HG03175 (cell line): ENCODE measurements around the gene TTF2.
A peak's percentile ranks its signal among the peaks of the same experiment; 100 is the strongest.

Experiments
- ATAC-seq: cut with Tn5 transposase; IDR thresholded peaks from one replicate; pipeline ENCODE4 v1.9.1; 2021; ENCODE audit warnings: mild to moderate bottlenecking, moderate library complexity; ENCODE audit not compliant: unreplicated experiment

TTF2 gene

GRCh38 chr1:117045644-117046043 lies 14.5 kb upstream of the TTF2 start:
- no peak for ATAC-seq

GRCh38 chr1:117046781-117047180 lies 13.3 kb upstream of the TTF2 start:
- no peak for ATAC-seq

GRCh38 chr1:117047271-117047670 lies 12.9 kb upstream of the TTF2 start:
- no peak for ATAC-seq

- ATAC-seq, result no peak
Observed at GRCh38 chr1:117049857-117050256, 10.3 kb upstream of the TTF2 start.

- ATAC-seq, result peak; percentile 89
Observed at GRCh38 chr1:117051224-117052064, 8.7 kb upstream of the TTF2 start.

DNA sequence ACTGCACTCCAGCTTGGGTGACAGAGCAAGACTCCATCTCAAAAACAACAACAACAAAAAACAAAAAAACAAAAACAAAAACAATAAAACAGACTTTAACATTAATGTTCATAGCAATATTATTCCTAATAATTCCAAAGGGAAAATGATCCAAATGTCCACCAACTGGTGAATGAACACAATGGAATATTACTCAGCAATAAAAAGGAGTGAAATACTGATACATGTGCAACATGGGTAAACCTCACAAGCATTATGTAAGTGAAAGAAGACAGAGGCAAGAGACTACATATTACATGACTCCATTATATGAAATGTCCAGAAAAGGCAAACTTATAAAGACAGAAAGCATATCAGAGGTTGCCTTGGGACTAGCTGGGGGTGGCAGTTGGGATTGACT lies 6.1 kb upstream of the TTF2 start:
- ATAC-seq, result no peak

- ATAC-seq, result no peak
Observed at GRCh38 chr1:117058810-117059209, 1.3 kb upstream of the TTF2 start.

DNA sequence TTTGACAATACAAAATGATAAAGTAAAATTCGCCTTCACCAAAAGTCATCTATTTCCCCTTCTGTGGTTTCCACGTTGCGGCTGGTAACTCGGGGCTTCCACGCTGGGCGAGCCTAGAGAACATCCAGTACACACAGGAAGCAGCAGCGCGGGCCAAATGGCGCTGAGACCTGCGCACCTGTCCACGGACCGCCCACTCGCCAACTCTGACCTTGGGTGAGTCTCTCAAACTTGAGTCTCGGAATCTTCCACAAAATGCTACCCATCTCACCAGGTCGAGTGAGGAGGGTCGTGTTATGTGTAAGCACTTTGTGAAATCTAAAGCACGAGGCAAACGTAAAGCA lies 820 bp upstream of the TTF2 start:
- ATAC-seq, result peak; percentile 32

DNA sequence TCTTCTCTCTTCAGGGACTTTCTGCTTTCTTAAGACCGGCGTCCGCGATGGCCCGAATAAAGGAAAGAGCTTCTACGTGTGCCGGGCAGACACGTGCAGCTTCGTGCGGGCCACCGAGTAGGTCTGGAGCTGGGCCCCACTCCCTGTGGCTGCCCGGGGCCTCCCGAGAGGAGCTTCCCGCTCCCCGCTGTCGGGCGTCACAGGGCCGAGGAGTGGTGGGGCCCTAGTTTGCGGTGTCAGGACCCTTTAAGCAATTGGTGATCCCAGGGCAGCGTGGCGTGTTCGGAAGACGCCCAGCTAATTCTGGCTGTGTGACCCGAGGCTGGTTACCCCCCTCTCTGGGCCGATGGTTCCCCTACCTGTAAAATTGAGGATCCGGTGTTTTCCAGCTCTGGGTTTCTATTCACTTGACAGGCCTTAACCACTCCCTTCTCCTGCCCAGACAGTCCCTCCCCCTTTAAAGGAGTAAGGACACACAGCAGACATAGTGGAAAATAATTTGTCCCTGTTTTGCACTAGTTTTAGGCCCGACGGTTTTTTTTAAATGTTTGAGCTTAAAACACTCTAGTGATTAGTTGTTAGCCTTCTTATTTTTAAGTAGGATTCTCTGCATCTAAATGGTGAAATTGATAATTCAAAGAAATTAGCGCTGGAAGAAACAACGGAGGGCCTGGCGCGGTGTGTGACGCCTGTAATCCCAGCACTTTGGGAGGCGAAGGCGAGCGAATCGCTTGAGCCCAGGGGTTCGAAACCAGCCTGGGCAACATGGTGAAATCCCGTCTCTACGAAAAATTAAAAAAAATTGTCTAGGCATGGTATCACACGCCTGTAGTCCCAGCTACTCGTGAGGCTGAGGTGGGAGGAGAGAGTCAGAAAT lies 553 bp downstream of the TTF2 start:
- ATAC-seq, result peak; percentile 11

DNA sequence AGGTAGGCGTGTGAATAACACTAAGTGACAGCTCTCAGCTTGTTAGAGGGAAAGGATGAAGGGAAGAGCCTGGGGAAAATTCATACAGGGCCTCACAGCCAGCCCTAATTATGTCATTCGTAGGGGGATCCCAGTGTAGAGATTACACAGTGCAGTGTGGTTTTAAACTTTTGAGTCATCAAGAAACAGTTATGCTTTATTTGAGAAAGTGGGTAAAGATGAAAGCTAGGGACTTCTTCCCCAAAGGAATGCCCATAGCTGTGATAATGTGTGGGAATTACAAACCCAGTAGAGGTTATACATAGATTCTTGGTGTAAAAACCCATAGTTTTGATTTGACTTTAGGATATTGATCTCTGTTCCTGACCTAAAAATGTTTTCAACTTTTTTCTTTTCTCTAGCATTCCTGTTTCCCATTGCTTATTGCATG lies 1.9 kb downstream of the TTF2 start:
- ATAC-seq, result no peak

DNA sequence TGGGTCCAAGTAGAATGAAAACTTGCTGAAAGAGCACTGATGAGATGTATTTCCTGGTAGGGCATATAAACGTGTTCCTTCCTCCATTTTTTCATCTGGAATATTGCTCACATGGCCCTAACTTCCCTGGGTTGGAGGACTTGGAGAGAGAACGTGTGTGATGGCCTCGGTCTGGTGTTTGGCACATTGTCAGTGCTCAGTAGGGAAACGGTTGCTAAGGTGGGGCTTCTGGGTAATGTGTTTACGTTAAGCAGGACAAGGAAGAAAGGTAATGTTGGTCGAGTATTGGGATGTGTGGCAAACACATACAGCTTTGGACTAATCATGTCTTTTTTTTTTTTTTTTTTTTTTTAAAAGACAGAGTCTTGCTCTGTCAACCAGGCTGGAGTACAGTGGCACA lies 6.2 kb downstream of the TTF2 start:
- ATAC-seq, result no peak

DNA sequence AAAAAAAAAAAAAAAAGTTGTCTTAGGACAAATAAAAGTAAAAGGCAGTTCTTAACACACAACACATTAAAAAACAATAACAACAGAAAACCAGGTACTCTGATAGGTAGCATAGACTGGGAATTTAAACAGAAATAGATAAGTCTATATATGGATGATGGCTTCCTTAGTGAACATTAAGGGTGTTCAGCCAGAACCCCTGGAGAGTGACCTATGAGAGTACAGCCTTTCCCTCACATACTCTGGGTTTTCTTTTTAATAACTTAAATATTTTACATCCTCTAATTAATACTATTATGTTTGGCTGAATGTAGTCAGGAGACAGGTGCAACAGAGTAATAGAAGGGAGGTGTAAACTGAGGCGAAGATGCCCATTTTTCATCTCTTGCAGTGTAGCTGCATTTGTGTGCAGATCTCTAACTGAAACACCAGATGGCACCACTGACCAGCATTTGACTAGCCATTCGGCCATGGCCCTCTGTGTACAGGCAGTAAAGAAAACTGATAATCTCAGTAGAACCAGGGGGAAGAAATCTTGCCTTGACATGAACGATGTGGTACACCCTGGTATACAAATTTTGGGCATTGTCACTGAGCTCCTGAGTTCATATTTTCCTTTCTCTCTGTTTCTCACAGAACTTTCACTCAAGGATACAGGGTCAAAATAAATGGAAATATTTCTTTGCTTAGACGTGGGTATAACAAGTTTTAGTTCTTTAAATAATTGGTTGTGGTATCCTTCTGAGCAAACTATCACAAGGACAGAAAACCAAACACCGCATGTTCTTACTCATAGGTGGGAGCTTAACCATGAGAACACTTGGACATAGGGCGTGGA lies 7.6 kb downstream of the TTF2 start:
- ATAC-seq, result peak; percentile 77

DNA sequence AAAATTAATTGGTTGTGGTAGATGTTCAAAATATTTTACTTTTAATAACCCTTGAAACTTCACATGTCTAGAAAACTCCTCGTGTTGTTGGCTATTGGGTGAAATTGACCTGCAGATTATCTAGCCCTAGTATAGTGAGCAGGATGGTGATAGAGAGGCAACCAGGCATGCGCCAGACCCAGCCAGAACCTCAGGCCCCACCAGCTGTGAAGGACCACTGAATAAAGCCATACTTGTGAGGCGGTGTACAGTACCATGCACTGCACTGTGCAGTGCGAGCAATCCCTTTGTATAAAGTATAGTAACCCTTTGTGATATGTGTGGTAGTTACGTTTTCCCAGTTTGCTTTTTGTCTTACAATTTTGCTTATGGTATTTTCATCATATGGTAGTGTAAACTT lies 8.5 kb downstream of the TTF2 start:
- no peak for ATAC-seq

- ATAC-seq, result no peak
Observed at GRCh38 chr1:117069220-117069844, 9.2 kb downstream of the TTF2 start.

- no peak for ATAC-seq
Observed at GRCh38 chr1:117070124-117070523, 10.0 kb downstream of the TTF2 start.

DNA sequence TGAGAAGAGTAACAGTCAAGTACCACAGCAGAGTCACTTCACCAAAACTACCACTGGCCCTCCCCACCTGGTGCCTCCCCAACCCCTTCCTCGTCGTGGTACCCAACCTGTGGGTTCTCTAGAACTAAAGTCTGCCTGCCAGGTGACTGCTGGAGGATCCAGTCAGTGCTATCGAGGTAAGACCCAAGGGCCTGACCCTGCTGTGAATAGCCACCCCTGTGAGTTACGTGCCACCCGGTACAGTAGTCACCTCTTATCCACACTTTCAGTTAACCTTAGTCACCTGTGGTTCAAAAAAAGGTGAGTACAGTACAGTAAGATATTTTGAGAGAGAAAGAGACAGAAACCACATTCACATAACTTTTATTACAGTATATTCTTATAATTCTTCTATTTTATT lies 16.5 kb downstream of the TTF2 start:
- ATAC-seq, result no peak

DNA sequence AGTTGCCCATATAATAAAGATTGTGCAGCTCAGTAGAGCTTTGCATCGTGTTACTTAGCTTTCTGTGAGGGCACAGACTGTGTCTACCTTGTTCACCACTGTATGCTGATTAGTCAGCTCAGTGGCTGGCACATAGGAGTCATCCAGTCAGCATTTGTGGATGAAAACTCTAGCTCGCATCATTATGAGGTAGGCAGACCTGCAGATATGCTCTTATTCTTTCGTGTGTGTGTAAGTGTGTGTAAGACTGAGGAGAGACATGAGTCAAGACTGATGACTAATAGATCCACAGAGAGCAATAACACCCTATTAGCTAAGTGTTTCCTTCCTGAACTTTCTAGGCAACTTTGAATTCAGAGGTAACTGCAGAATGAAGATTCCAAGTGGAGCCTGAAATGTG lies 17.1 kb downstream of the TTF2 start:
- no peak for ATAC-seq

- no peak for ATAC-seq
Observed at GRCh38 chr1:117079737-117080136, 19.6 kb downstream of the TTF2 start.

DNA sequence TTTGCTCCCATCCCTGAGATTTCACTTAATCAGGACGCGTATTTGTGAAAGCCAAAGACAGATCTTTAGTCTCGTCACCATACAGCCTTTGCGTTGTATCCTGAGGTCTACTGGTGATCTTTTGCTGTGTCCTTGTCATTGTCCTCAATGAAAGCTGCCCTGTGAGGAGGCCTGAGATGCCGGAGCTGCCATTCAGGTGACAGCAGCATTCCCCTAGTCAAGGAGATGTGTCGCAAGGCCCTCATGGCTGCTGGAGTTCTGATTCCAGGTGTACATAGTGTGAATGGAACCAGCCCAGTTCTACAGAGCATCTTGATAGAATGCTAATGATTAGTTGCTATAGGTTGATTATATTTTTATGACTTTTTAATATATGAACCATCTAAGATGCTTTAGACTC lies 24.1 kb downstream of the TTF2 start:
- no peak for ATAC-seq

DNA sequence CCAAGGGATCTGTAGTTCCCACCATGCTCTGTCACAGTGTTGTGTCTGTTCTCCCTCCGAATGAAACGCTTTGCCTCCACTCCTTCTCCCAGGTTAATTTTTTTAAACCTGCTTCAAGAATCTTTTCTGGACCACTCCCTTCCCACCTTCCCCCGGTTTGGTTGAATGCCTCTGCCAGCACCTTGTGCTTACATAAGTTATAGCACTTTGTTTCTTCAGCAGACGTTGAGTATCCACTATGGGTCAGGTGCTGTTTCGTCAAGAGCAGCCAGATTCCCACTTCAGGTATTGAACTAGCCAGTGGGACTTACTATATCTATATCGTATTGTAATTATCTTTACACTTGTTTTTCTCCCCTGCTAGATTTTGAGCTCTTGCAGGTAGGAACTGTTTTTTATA lies 27.6 kb downstream of the TTF2 start:
- no peak for ATAC-seq

DNA sequence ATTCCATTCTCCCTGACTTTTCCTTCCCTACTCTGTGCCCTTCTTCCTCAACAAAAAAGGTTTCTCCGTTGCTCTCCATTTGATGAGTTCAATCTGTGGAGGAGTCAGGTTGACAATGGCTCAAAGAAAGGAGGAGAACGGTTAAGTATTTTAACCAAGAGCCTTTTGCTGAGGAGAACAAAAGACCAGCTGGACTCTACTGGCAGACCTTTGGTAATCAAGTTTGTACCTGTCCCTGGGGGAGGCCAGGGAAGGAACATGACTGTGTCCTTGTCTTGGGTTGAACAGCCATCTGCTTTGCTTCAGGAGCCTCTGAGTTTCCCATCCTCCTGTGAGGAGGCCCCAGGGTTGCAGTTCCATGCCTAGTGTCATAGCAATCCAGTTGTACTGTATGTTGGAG lies 29.9 kb downstream of the TTF2 start:
- ATAC-seq, result no peak
